Astrocyte of the hippocampus (primary cell): Measurements from ENCODE around the gene DNLZ.

Source experiments
- DNase-seq: peaks from one replicate; pipeline ENCODE4 v3.0.0; 2011; ENCODE audit warnings: low read depth, low spot score

DNLZ gene

DNA sequence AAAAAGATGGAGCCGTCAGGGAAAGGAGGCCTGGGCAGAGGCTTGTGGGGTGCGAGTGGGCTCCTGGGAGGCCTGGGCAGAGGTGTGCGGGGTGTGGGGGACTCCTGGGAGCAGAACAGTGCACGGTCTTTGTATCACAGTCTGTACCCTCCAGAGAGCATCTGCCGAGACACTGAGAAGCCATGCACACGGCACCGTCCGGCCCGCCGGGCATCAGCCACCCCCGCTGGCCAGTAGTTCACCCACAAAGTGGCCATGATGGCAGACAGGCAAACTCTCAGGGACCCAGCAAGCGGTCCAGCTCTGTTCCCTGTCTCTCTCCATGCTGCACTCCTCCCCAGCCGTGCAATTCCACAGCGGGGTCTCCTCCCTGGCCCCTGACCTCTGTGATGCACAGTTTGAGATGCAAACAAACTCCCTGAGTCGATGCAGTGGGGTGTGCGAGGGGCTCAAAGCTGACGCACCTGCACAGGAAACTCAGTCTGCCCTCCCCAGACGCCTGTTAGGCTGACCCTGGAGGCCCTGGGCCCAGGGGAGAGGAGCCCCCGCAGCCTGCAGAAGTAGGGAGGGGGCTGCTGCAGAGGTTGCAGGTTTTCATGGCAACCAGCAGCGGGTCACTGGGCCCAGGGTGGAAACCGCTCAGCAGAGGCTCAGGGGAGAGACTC, 45.3 kb downstream of the DNLZ start:
- DNase-seq, result no peak

- DNase-seq, result no peak
Measured at GRCh38 chr9:136317695-136318094, 45.8 kb downstream of the DNLZ start.

GRCh38 chr9:136316896-136317676, 46.5 kb downstream of the DNLZ start:
- DNase-seq, result no peak

- no peak for DNase-seq
Measured at GRCh38 chr9:136316271-136316751, 47.2 kb downstream of the DNLZ start.

GRCh38 chr9:136314944-136315343, 48.6 kb downstream of the DNLZ start:
- no peak for DNase-seq

DNA sequence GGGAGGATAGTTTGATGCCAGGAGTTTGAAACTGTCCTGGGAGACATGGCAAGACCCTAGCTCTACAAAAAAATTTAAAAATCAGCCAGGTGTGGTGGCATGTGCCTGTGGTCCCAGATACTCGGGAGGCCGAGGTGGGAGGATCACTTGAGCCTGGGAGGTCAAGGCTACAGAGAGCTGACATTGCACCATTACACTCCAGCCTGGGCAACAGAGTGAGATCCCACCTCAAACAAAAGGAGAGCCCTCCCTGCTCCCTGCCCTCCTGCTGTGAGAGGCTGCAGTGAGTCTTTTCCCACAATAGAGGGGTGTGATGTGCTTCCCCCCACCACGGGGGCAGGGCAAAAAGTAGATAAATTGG, 49.5 kb downstream of the DNLZ start:
- no peak for DNase-seq

- no peak for DNase-seq
Measured at GRCh38 chr9:136313111-136314055, 50.2 kb downstream of the DNLZ start.

DNA sequence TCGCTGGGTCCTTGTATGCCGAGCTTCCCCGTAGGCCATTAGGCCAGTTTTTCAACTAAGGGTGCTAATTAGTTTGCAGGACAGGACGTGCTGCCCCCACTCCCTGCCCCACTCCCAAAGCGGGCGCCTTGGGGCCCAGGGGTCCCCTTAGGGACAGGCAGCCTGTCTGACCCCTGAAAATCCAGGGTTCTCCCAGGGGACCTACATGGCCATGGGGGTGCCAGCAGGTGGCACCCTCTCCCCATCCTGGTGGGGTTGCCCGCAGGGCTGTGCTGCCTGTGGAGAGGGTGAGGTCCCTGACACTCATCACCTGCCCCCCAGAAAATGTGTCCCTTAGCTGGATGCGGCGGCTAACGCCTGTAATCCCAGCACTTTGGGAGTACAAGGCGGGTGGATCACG, 51.1 kb downstream of the DNLZ start:
- DNase-seq, result peak; percentile 75

GRCh38 chr9:136312009-136312375, 51.6 kb downstream of the DNLZ start:
- DNase-seq, result no peak

- DNase-seq, result no peak
Measured at GRCh38 chr9:136311051-136312008, 52.2 kb downstream of the DNLZ start.

DNA sequence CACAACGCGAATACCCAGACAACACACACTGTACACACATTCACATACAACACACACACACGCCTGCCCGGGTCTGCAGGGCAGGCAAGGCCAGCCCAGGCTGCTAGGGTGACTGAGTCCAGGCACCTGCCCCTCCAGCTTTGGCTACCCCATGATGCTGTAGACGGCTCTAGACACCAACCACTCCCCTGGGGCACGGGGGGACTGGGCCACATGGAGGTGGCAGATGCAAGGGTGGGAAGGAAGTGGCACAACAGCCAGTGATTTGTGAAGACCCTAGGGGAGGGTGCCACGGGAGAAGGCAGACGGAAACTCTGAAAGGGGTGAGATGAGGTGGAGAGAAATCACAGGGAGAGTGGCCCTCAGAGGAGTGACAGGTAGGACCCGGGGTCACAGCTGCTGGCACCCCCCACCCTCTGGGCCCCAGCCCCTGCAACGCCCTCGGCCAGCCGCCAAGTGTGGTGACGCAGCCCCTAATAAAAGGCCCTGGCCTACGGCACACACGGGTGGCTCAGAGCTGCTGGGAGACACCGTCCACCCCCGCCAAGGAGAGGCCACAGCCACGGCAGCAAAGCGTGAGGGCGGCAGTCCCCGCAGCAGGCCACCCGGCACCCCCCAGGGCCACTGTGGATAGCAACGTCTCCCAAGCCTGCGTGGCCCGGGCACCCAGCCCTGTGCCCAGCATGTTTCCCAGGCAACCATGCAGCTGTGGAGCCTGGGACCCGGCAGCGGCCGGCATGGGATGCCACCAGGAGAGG, 53.1 kb downstream of the DNLZ start:
- no peak for DNase-seq

DNA sequence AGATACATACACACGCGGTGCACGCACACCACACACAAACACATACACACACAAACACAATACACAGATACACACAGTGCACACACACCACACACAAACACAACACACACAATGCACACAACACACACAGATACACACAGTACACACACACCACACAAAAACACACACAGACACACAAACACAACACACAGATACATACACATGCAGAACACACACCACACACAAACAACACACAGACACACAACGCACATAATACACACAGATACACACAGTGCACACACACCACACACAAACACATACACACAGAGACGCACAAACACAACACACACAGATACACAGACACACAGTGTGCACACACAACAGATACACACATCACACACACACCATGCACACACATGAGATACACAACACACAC, 53.7 kb downstream of the DNLZ start:
- no peak for DNase-seq
